Keratinocyte (primary cell): ENCODE measurements around the gene CEPT1.

Source experiments
- CTCF ChIP-seq, 3 experiments: IDR thresholded peaks in 1 of 3; conservative IDR thresholded peaks in 1 of 3; optimal IDR thresholded peaks in 1 of 3; 2 replicates in 2 of 3; 3 replicates in 1 of 3; pipeline versions ENCODE3 to v1.5.1; 2011; ENCODE audit warnings: low read length in 3 of 3, mild to moderate bottlenecking in 3 of 3, moderate library complexity in 2 of 3, control low read depth in 1 of 3, inconsistent platforms in 1 of 3; ENCODE audit not compliant: insufficient read depth in 2 of 3; ENCODE audit errors: extremely low read depth in 1 of 3
- EZH2 ChIP-seq: IDR thresholded peaks from one replicate; pipeline ENCODE4 v1.6.1; 2012; ENCODE audit warnings: inconsistent platforms, mild to moderate bottlenecking, low read length, moderate library complexity

DNA sequence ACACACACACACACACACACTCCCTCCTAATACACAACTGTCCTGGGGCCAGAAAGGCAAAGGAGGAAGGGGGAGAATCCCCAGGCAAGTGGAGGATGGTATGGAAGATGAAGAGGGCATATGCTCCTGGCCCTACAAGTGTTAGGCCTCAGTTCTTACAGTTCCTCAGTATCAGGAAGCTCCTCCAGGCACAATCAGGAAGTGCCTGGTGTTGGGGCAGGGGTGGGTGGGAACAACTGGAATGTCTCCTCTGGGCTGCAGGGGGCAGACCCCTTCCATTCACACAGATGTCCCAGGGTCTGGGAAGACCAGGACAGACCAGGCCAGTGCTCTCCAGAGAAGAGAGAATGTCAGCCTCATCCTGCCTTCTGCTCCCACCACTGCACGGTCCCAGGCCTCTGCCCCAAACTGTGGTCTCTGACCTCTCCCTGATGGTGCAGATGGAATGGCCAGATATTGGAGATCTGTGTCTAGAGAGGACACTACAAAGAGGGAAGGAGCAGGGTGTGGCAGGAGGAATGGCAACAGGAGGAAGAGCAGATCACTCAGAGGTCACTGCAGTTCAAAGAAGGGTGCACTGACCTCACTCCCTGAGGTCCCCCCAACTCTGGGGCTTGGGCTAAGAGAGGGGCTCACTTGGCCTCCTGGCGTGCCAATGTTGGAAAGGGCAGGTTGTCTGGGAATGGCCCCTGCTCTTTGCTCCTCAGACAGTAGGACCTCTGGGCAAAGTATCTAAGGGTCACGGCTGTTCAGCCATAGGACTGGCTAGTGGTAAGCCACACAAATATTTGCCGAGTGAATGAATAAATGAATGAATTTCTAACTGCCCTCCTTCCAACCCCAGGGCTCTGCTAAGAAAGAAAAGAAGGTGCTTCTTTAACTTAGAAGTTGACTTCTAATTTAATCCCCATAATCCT lies 62.9 kb downstream of the CEPT1 start:
- TF ChIP-seq CTCF (optimal IDR thresholded peaks at IDR 0.05 in 1 of 3, IDR thresholded peaks at IDR 0.05 in 1 of 3, conservative IDR thresholded peaks at IDR 0.05 in 1 of 3; ENCODE audit: extremely low read depth in 1 of 3, insufficient read depth in 2 of 3, low read length in 3 of 3) = peak in 1 of 3 experiments; percentile 5
- no peak for TF ChIP-seq EZH2
